Sigmoid colon (tissue), 7 donors: ENCODE data around the gene PLXND1. TPM values are rescaled to one million over a fixed set of nuclear protein-coding genes. Genes with fewer than 3 reads are reported as not detected.

Experiments used
- DNase-seq: peaks from one replicate; pipeline ENCODE4 v3.0.0-alpha.2; 2019
- H3K27ac ChIP-seq, 4 donors: fragments of 200-600 bp; sonication (generic); one replicate each; pipeline ENCODE4 v1.5.1; 2016 to 2019; ENCODE audit warnings: mild to moderate bottlenecking in 1 of 4
- H3K27me3 ChIP-seq, 3 donors: fragments of 200-600 bp; sonication (generic); one replicate each; pipeline ENCODE4 v1.5.1; 2019; ENCODE audit warnings: mild to moderate bottlenecking in 1 of 3
- H3K36me3 ChIP-seq, 4 donors: fragments of 200-600 bp; sonication (generic); one replicate each; pipeline ENCODE4 v1.5.1; 2016 to 2019
- H3K4me1 ChIP-seq, 4 donors: fragments of 200-600 bp; sonication (generic); one replicate each; pipeline ENCODE4 v1.5.1; 2017 to 2019
- H3K4me3 ChIP-seq, 4 donors: fragments of 200-600 bp; sonication (generic); one replicate each; pipeline ENCODE4 v1.5.1; 2017 to 2019; ENCODE audit warnings: mild to moderate bottlenecking in 2 of 4, moderate library complexity in 1 of 4
- H3K9me3 ChIP-seq, 4 donors: fragments of 200-600 bp in 3 of 4; sonication (generic) in 3 of 4; one replicate each; pipeline versions ENCODE4 v1.5.1 to v1.6.1; 2013 to 2019
- EP300 ChIP-seq, 4 donors: sonication (generic); formaldehyde crosslinking; IDR thresholded peaks; one replicate each; pipeline ENCODE4 v1.6.1; 2017; ENCODE audit warnings: antibody characterized with exemption in 4 of 4
- POLR2A ChIP-seq, 2 donors: fragments of 450-650 bp; IDR thresholded peaks; one replicate each; pipeline ENCODE4 v1.6.1; 2016; ENCODE audit warnings: antibody characterized with exemption in 2 of 2, mild to moderate bottlenecking in 2 of 2, moderate library complexity in 2 of 2
- POLR2AphosphoS5 ChIP-seq, 4 donors: sonication (generic); formaldehyde crosslinking; IDR thresholded peaks; one replicate each; pipeline ENCODE4 v1.6.1; 2017; ENCODE audit warnings: antibody characterized with exemption in 4 of 4
- WGBS, 2 donors: extraction: QIAGEN DNeasy Blood & Tissue Kit; methylation state at CpG; one replicate each; pipeline ENCODE4 v1.1.7; 2013; 5-methylcytosine and 5-hydroxymethylcytosine counted together
- intact Hi-C: fragments of 100-400 bp; cut with DNase I; formaldehyde crosslinking; loops from one replicate; pipeline ENCODE4 v1.15.1; 2023
- polyA plus RNA-seq, 3 donors: library from polyadenylated mRNA; stranded (reverse); fragments of 200-250 nt; gene quantifications; one replicate each; pipeline ENCODE4 v1.2.3, GENCODE V29; 2013
- total RNA-seq, 4 donors: library from RNA; depleted of rRNA; stranded (reverse); fragments of >200 nt; gene quantifications; one replicate each; pipeline ENCODE4 v1.1.0, GENCODE V29; 2016
- TF ChIP-seq, protein P1 (sequence below), 4 experiments: fragments of 450-650 bp in 3 of 4; fragments of 200-600 bp in 1 of 4; IDR thresholded peaks; one replicate each; pipeline ENCODE4 v1.5.1; 2016 to 2019; ENCODE audit warnings: antibody characterized with exemption in 4 of 4, mild to moderate bottlenecking in 3 of 4, moderate library complexity in 2 of 4
- donor health status: healthy with polysubstance abuse.
- donor health status: Bipolar disorder and iron deficiency.
- donor health status: healthy.

Gene PLXND1
- total and polyA plus RNA-seq, 7 donors = 9.6 to 77.0 (median 42.0) TPM

GRCh38 chr3:129529436-129530210 is 76.9 kb downstream of the PLXND1 start:
- H3K36me3 ChIP-seq = no peaks in the 10 kb centered on the region
- intact Hi-C loops = no loop called here

GRCh38 chr3:129528589-129529100 is 77.8 kb downstream of the PLXND1 start, which contains the start of gene RHO:
RHO (plus strand) TSS chr3:129528639; CDS start chr3:129528734, 95 bp downstream.
- WGBS, 2 donors = 94 to 95% methylated on average over 18 of the region's 18 CpGs
- TF ChIP-seq, protein P1, sequence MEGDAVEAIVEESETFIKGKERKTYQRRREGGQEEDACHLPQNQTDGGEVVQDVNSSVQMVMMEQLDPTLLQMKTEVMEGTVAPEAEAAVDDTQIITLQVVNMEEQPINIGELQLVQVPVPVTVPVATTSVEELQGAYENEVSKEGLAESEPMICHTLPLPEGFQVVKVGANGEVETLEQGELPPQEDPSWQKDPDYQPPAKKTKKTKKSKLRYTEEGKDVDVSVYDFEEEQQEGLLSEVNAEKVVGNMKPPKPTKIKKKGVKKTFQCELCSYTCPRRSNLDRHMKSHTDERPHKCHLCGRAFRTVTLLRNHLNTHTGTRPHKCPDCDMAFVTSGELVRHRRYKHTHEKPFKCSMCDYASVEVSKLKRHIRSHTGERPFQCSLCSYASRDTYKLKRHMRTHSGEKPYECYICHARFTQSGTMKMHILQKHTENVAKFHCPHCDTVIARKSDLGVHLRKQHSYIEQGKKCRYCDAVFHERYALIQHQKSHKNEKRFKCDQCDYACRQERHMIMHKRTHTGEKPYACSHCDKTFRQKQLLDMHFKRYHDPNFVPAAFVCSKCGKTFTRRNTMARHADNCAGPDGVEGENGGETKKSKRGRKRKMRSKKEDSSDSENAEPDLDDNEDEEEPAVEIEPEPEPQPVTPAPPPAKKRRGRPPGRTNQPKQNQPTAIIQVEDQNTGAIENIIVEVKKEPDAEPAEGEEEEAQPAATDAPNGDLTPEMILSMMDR (IDR thresholded peaks at IDR 0.05) = no peak
- TF ChIP-seq POLR2A (IDR thresholded peaks at IDR 0.05) = no peak
- no peak for TF ChIP-seq EP300 (IDR thresholded peaks at IDR 0.05)
- no peak for TF ChIP-seq POLR2AphosphoS5 (IDR thresholded peaks at IDR 0.05)
- intact Hi-C loops = no loop called here

More at GRCh38 chr3:129529436-129530210, 76.9 kb downstream of the PLXND1 start:
- Histone ChIP-seq H3K27me3 (no peaks in the 10 kb centered on the region), H3K4me3 (no peak overlapping the region), H3K9me3 (no peaks in the 10 kb centered on the region), H3K27ac (no peak overlapping the region), H3K4me1 (no peaks in the 10 kb centered on the region)
- TF ChIP-seq POLR2A (IDR thresholded peaks at IDR 0.05) = no peak
- no peak for TF ChIP-seq POLR2AphosphoS5 (IDR thresholded peaks at IDR 0.05)
- TF ChIP-seq, protein P1 (IDR thresholded peaks at IDR 0.05) = no peak
- TF ChIP-seq EP300 (IDR thresholded peaks at IDR 0.05) = no peak
- no peak for DNase-seq
- 84 to 88% methylated on average over 12 of the region's 12 CpGs for WGBS, 2 donors

GRCh38 chr3:129527262-129527661 is 79.2 kb downstream of the PLXND1 start:
- Histone ChIP-seq H3K9me3 (no peaks in the 10 kb centered on the region), H3K27me3 (no peaks in the 10 kb centered on the region), H3K36me3 (no peaks in the 10 kb centered on the region), H3K4me3 (no peak overlapping the region), H3K4me1 (no peaks in the 10 kb centered on the region), H3K27ac (no peak overlapping the region)
- 90 to 94% methylated on average over 11 of the region's 11 CpGs for WGBS, 2 donors
- TF ChIP-seq POLR2A (IDR thresholded peaks at IDR 0.05) (no peak), EP300 (IDR thresholded peaks at IDR 0.05) (no peak), POLR2AphosphoS5 (IDR thresholded peaks at IDR 0.05) (no peak)
- TF ChIP-seq, protein P1 (IDR thresholded peaks at IDR 0.05) = no peak
- intact Hi-C loops = no loop called here
- DNase-seq = no peak

More at GRCh38 chr3:129528589-129529100, 77.8 kb downstream of the PLXND1 start, which contains the start of gene RHO:
- Histone ChIP-seq H3K36me3 (no peaks in the 10 kb centered on the region), H3K9me3 (no peaks in the 10 kb centered on the region), H3K27me3 (no peaks in the 10 kb centered on the region), H3K27ac (no peak within 1 kb of the TSS), H3K4me1 (no peaks in the 10 kb centered on the region), H3K4me3 (no peak within 1 kb of the TSS)
- DNase-seq = no peak

DNA sequence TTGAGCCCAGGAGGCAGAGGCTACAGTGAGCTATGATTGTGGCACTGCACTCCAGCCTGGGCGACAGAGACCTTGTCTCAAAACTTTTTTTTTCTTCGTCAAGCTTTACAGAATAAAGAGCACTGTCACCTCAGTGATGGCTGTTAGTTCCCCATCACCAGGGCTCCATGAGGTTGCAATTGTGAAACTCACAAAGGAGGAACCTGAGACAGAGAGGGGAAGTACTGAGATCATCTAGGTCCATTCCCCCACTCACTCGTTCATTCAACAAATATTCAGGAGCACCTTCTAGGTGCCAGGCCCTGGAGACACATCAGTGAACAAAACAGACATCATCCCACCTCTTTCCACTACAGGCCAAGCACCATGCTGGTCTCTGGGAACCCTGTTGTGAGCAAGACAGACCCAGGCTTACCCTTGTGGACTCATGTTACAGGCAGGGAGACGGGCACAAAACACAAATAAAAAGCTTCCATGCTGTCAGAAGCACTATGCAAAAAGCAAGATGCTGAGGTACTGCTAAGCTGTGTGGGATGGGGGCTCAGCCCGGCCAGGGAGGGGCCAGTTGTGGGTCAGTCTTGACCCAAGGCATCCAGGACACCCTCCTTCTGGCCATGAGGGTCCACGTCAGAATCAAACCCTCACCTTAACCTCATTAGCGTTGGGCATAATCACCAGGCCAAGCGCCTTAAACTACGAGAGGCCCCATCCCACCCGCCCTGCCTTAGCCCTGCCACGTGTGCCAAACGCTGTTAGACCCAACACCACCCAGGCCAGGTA is 80.2 kb downstream of the PLXND1 start:
- Histone ChIP-seq H3K9me3 (no peaks in the 10 kb centered on the region), H3K4me1 (no peaks in the 10 kb centered on the region), H3K27ac (no peak overlapping the region), H3K27me3 (no peaks in the 10 kb centered on the region), H3K4me3 (no peak overlapping the region), H3K36me3 (no peaks in the 10 kb centered on the region)
- no peak for DNase-seq
- TF ChIP-seq POLR2AphosphoS5 (IDR thresholded peaks at IDR 0.05) (no peak), POLR2A (IDR thresholded peaks at IDR 0.05) (no peak), EP300 (IDR thresholded peaks at IDR 0.05) (no peak)
- TF ChIP-seq, protein P1 (IDR thresholded peaks at IDR 0.05) = no peak
- intact Hi-C loops = no loop called here
- 77 to 80% methylated on average over 12 of the region's 12 CpGs for WGBS, 2 donors
